NCI-H1436 (cell line): ENCODE results near the gene NPB.

Experiments used
- DNase-seq: peaks from one replicate; lab custom pipeline; 2025; lab: John Stamatoyannopoulos, UW

The NPB gene

GRCh38 chr17:81869221-81870130 is 32.6 kb upstream of the NPB start:
- DNase-seq: no peak

GRCh38 chr17:81870131-81870980 is 31.7 kb upstream of the NPB start:
- DNase-seq: no peak

GRCh38 chr17:81870981-81871386 is 31.1 kb upstream of the NPB start, which contains the start of gene ARHGDIA:
Gene ARHGDIA, minus strand, starts transcription at chr17:81871337. Its CDS starts 1,407 bp downstream, at chr17:81869930.
- DNase-seq: no peak

GRCh38 chr17:81871387-81872230 is 30.4 kb upstream of the NPB start:
- DNase-seq: peak; percentile 95

- no peak for DNase-seq
These were observed 24.5 kb upstream of the NPB start for GRCh38 chr17:81877569-81877968.

GRCh38 chr17:81878294-81878693 is 23.7 kb upstream of the NPB start:
- DNase-seq: no peak

- no peak for DNase-seq
These were observed 22.9 kb upstream of the NPB start for GRCh38 chr17:81879121-81879520.

- no peak for DNase-seq
These were observed 17.5 kb upstream of the NPB start for GRCh38 chr17:81884520-81884919.

- DNase-seq: no peak
These were observed 17.1 kb upstream of the NPB start for GRCh38 chr17:81884968-81885367.

GRCh38 chr17:81885454-81885853 is 16.6 kb upstream of the NPB start:
- no peak for DNase-seq

- DNase-seq: no peak
These were observed 16.0 kb upstream of the NPB start for GRCh38 chr17:81885869-81886548.

GRCh38 chr17:81888105-81888987 is 13.7 kb upstream of the NPB start:
- DNase-seq: no peak

GRCh38 chr17:81888988-81889595 is 12.9 kb upstream of the NPB start:
- DNase-seq: no peak

GRCh38 chr17:81889602-81890001 is 12.4 kb upstream of the NPB start:
- no peak for DNase-seq

- DNase-seq: no peak
These were observed 11.4 kb upstream of the NPB start for GRCh38 chr17:81890447-81891302.

- DNase-seq: no peak
These were observed 10.8 kb upstream of the NPB start for GRCh38 chr17:81891303-81891552.

GRCh38 chr17:81895400-81895799 is 6.6 kb upstream of the NPB start:
- no peak for DNase-seq

- no peak for DNase-seq
These were observed 3.8 kb upstream of the NPB start for GRCh38 chr17:81898029-81898866.
